HepG2 (cell line): ENCODE measurements around the gene RFFL. TPM values are rescaled to one million over a fixed set of nuclear protein-coding genes. Genes with fewer than 3 reads are reported as not detected.

Source experiments
- GATAD1 ChIP-seq: IDR thresholded peaks from 2 replicates; pipeline ENCODE4 v1.6.1; 2016; ENCODE audit warnings: missing genetic modification reagents, missing compliant biosample characterization
- HDAC6 ChIP-seq: fragments of 200-600 bp; sonication (generic); IDR thresholded peaks from 2 replicates; pipeline ENCODE4 v1.7.0; 2017; ENCODE audit warnings: mild to moderate bottlenecking, antibody characterized with exemption, low read length, low read depth
- HNRNPL ChIP-seq: fragments of 200-400 bp; formaldehyde crosslinking; IDR thresholded peaks from 2 replicates; pipeline ENCODE4 v1.6.1; 2017; ENCODE audit warnings: mild to moderate bottlenecking, low read depth, low read length
- KMT2B ChIP-seq: IDR thresholded peaks from 2 replicates; pipeline ENCODE4 v1.6.1; 2016; ENCODE audit warnings: missing genetic modification reagents, missing compliant biosample characterization
- NCOR1 ChIP-seq: fragments of 200-600 bp; sonication (generic); IDR thresholded peaks from 2 replicates; pipeline ENCODE4 v1.7.0; 2017; ENCODE audit warnings: antibody characterized with exemption, low read length, borderline replicate concordance
- NRL ChIP-seq: sonication (generic); formaldehyde crosslinking; IDR thresholded peaks from 2 replicates; pipeline ENCODE4 v1.5.0; 2020; ENCODE audit warnings: missing genetic modification reagents, mild to moderate bottlenecking, moderate library complexity, borderline replicate concordance
- PHB2 ChIP-seq: fragments of 450-650 bp; IDR thresholded peaks from 2 replicates; pipeline ENCODE4 v1.6.1; 2018; ENCODE audit not compliant: partially characterized antibody
- RNF2 ChIP-seq: fragments of 450-650 bp; conservative IDR thresholded peaks from 2 replicates; pipeline ENCODE4 v1.6.1; 2016; ENCODE audit warnings: low read depth
- RXRB ChIP-seq: IDR thresholded peaks from 2 replicates; pipeline ENCODE4 v1.6.1; 2016; ENCODE audit warnings: borderline replicate concordance, missing genetic modification reagents, missing compliant biosample characterization
- SMAD9 ChIP-seq: sonication (generic); formaldehyde crosslinking; IDR thresholded peaks from 2 replicates; pipeline ENCODE4 v1.5.1; 2020; ENCODE audit warnings: mild to moderate bottlenecking, missing genetic modification reagents
- SMARCC2 ChIP-seq: fragments of 450-650 bp; IDR thresholded peaks from 2 replicates; pipeline ENCODE4 v1.6.1; 2017; ENCODE audit warnings: antibody characterized with exemption, mild to moderate bottlenecking
- SUZ12 ChIP-seq: fragments of 150-350 bp; IDR thresholded peaks from 2 replicates; pipeline ENCODE4 v1.6.1; 2014; ENCODE audit warnings: low read depth, low read length
- TAF1 ChIP-seq: sonication (generic); formaldehyde crosslinking; IDR thresholded peaks from 2 replicates; pipeline ENCODE4 v1.4.0; 2020; ENCODE audit warnings: missing genetic modification reagents
- TAF15 ChIP-seq: fragments of 200-400 bp; formaldehyde crosslinking; IDR thresholded peaks from one replicate; pipeline ENCODE4 v1.6.1; 2018; ENCODE audit warnings: mild to moderate bottlenecking, low read depth, low read length; ENCODE audit not compliant: poor library complexity, severe bottlenecking
- ZNF564 ChIP-seq: sonication (generic); formaldehyde crosslinking; IDR thresholded peaks from 2 replicates; pipeline ENCODE4 v1.8.1; 2023; ENCODE audit warnings: mild to moderate bottlenecking, missing genetic modification reagents
- ZNF746 ChIP-seq: sonication (generic); formaldehyde crosslinking; IDR thresholded peaks from 2 replicates; pipeline ENCODE4 v1.8.0; 2022; ENCODE audit warnings: mild to moderate bottlenecking, missing genetic modification reagents
- ZSCAN20 ChIP-seq: sonication (generic); formaldehyde crosslinking; IDR thresholded peaks from 2 replicates; pipeline ENCODE4 v1.4.0; 2020; ENCODE audit warnings: missing genetic modification reagents, mild to moderate bottlenecking, borderline replicate concordance
- polyA plus RNA-seq, 8 experiments: library from polyadenylated mRNA; depleted of rRNA in 3 of 8; stranded (reverse) in 7 of 8; unstranded in 1 of 8; fragments of >200 nt; fragmentation: Illumina TruSeq in 4 of 8; extraction: Trizol in 4 of 8; gene quantifications; 2 replicates each; pipeline versions ENCODE4 v1.2.1 to v1.2.3, GENCODE V29; 2011 to 2016; ENCODE audit warnings: low read depth in 4 of 8, missing spikeins in 1 of 8, mixed read lengths in 1 of 8; ENCODE audit not compliant: insufficient read depth in 1 of 8
- total RNA-seq, 5 experiments: library from RNA; depleted of rRNA; stranded (reverse); fragments of >200 nt; fragmentation: Illumina TruSeq; extraction: Trizol; gene quantifications; 2 replicates each; pipeline ENCODE4 v1.2.3, GENCODE V29; 2016; ENCODE audit warnings: low read depth in 1 of 5
- TF ChIP-seq, protein P1 (sequence below): sonication (generic); formaldehyde crosslinking; IDR thresholded peaks from 2 replicates; pipeline ENCODE4 v1.5.1; 2020; ENCODE audit warnings: mild to moderate bottlenecking, missing genetic modification reagents, moderate library complexity
- TF ChIP-seq, protein P2 (sequence below): sonication (generic); formaldehyde crosslinking; IDR thresholded peaks from 2 replicates; pipeline ENCODE4 v1.8.1; 2023; ENCODE audit warnings: mild to moderate bottlenecking, inconsistent platforms, moderate library complexity, missing genetic modification reagents, borderline replicate concordance
- TF ChIP-seq, protein P3 (sequence below): sonication (generic); formaldehyde crosslinking; IDR thresholded peaks from 2 replicates; pipeline ENCODE4 v1.4.0; 2020; ENCODE audit warnings: mild to moderate bottlenecking, missing genetic modification reagents
- TF ChIP-seq, protein P4 (sequence below): sonication (generic); formaldehyde crosslinking; IDR thresholded peaks from 2 replicates; pipeline ENCODE4 v1.5.0; 2020; ENCODE audit warnings: mild to moderate bottlenecking, missing genetic modification reagents
- TF ChIP-seq, protein P5 (sequence below): sonication (generic); formaldehyde crosslinking; IDR thresholded peaks from 2 replicates; pipeline ENCODE4 v1.4.0; 2020; ENCODE audit warnings: missing genetic modification reagents, mild to moderate bottlenecking, borderline replicate concordance

RFFL gene
- total and polyA plus RNA-seq, 2 of the 13 experiments (the other 11 are each of a cell fraction or from before 2014, with no cell fraction given) = 24.3 to 48.6 TPM

DNA sequence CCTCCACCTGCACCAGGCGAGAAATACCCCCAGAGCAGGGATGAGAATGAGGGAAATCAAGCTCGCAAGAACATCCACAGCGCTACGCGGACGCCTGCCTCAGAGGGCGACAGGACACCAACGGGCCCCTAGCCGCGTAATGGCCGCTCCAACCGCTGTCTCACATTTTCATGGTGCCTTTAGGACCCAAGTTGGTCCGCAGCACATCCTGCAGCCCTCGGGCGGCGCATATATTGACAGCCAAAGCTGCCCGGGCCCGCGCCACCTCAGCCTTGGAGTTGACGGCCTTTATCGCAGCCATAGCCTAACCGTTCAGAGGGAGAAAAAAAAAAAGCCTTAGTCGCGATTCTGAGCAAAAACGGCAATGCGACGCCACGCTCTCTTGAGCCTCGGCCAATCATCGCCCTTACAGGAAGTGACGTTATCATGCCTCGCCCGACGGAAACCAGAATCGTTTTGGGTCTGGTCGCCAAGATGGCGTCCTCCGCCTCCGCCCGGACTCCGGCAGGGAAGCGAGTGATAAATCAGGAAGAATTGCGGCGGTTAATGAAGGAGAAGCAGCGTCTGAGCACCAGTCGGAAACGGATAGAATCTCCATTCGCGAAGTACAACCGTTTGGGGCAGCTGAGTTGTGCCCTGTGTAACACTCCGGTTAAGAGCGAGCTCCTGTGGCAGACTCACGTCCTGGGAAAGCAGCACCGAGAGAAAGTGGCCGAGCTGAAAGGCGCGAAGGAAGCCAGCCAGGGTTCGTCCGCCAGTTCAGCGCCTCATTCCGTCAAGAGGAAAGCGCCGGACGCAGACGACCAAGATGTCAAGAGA is 102.2 kb downstream of the RFFL start, which contains the start of the genes CCT6B and ZNF830 (continued):
- TF ChIP-seq, protein P1, sequence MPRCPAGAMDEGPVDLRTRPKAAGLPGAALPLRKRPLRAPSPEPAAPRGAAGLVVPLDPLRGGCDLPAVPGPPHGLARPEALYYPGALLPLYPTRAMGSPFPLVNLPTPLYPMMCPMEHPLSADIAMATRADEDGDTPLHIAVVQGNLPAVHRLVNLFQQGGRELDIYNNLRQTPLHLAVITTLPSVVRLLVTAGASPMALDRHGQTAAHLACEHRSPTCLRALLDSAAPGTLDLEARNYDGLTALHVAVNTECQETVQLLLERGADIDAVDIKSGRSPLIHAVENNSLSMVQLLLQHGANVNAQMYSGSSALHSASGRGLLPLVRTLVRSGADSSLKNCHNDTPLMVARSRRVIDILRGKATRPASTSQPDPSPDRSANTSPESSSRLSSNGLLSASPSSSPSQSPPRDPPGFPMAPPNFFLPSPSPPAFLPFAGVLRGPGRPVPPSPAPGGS = no peak; the same call in 1 of the 2 replicates
- TF ChIP-seq HNRNPL (peak; percentile 56; the same call in 1 of the 2 replicates), TAF15 (no peak), KMT2B (peak; percentile 90), RNF2 (peak; percentile 83; the same call in 1 of the 2 replicates), SMARCC2 (no peak), GATAD1 (CRISPR knock-in tag) (peak; percentile 100), RXRB (CRISPR knock-in tag) (no peak), PHB2 (no peak), NRL (CRISPR knock-in tag) (peak; percentile 92), HDAC6 (no peak), SMAD9 (CRISPR knock-in tag) (0 out of 2 replicates have a peak, but pooled peaks have one; percentile 12), NCOR1 (no peak), SUZ12 (no peak), ZNF564 (CRISPR knock-in tag) (0 out of 2 replicates have a peak, but pooled peaks have one; percentile 5), ZNF746 (CRISPR knock-in tag) (peak; percentile 54; the same call in 1 of the 2 replicates), ZSCAN20 (CRISPR knock-in tag) (no peak), TAF1 (peak; percentile 97)
- TF ChIP-seq, protein P2, sequence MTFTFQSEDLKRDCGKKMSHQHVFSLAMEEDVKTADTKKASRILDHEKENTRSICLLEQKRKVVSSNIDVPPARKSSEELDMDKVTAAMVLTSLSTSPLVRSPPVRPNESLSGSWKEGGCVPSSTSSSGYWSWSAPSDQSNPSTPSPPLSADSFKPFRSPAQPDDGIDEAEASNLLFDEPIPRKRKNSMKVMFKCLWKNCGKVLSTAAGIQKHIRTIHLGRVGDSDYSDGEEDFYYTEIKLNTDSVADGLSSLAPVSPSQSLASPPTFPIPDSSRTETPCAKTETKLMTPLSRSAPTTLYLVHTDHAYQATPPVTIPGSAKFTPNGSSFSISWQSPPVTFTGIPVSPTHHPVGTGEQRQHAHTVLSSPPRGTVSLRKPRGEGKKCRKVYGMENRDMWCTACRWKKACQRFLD (CRISPR knock-in tag) = 0 out of 2 replicates have a peak, but pooled peaks have one; percentile 64
- TF ChIP-seq, protein P3, sequence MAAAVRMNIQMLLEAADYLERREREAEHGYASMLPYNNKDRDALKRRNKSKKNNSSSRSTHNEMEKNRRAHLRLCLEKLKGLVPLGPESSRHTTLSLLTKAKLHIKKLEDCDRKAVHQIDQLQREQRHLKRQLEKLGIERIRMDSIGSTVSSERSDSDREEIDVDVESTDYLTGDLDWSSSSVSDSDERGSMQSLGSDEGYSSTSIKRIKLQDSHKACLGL (CRISPR knock-in tag) = no peak
- TF ChIP-seq, protein P4, sequence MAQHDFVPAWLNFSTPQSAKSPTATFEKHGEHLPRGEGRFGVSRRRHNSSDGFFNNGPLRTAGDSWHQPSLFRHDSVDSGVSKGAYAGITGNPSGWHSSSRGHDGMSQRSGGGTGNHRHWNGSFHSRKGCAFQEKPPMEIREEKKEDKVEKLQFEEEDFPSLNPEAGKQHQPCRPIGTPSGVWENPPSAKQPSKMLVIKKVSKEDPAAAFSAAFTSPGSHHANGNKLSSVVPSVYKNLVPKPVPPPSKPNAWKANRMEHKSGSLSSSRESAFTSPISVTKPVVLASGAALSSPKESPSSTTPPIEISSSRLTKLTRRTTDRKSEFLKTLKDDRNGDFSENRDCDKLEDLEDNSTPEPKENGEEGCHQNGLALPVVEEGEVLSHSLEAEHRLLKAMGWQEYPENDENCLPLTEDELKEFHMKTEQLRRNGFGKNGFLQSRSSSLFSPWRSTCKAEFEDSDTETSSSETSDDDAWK (CRISPR knock-in tag) = no peak
- TF ChIP-seq, protein P5, sequence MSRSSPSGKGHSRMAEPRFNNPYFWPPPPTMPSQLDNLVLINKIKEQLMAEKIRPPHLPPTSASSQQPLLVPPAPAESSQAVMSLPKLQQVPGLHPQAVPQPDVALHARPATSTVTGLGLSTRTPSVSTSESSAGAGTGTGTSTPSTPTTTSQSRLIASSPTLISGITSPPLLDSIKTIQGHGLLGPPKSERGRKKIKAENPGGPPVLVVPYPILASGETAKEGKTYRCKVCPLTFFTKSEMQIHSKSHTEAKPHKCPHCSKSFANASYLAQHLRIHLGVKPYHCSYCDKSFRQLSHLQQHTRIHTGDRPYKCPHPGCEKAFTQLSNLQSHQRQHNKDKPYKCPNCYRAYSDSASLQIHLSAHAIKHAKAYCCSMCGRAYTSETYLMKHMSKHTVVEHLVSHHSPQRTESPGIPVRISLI (CRISPR knock-in tag) = peak; percentile 99
